SK-N-MC (cell line): ENCODE data around the gene CCDC167.

Experiments used
- DNase-seq: peaks from one replicate; pipeline ENCODE4 v3.0.0-alpha.2; 2011; ENCODE audit warnings: low read depth, low spot score
- H3K27ac ChIP-seq: fragments of 200-600 bp; sonication (generic); 2 replicates; pipeline ENCODE4 v1.5.1; 2016; ENCODE audit warnings: mixed run types
- H3K36me3 ChIP-seq: fragments of 200-600 bp; sonication (generic); 2 replicates; pipeline ENCODE4 v1.6.1; 2017; ENCODE audit warnings: antibody characterized with exemption, low read length, mixed read lengths; ENCODE audit not compliant: insufficient read depth
- H3K4me3 ChIP-seq: fragments of 200-600 bp; sonication (generic); 2 replicates; pipeline ENCODE4 v1.5.1; 2016
- H3K9ac ChIP-seq: fragments of 200-600 bp; sonication (generic); 2 replicates; pipeline ENCODE4 v1.8.0; 2017; ENCODE audit warnings: mixed run types, mixed read lengths; ENCODE audit not compliant: insufficient read length
- H3K9me3 ChIP-seq: fragments of 200-600 bp; sonication (generic); 2 replicates; pipeline ENCODE4 v1.6.1; 2017; ENCODE audit warnings: low read depth, mild to moderate bottlenecking, antibody characterized with exemption, low read length, moderate library complexity, mixed read lengths
- EZH2 ChIP-seq: fragments of 200-600 bp; sonication (generic); IDR thresholded peaks from one replicate; pipeline ENCODE4 v1.6.1; 2017; ENCODE audit warnings: antibody characterized with exemption
- FOXP2 ChIP-seq: optimal IDR thresholded peaks from 2 replicates; pipeline ENCODE3; 2011; ENCODE audit warnings: mild to moderate bottlenecking, moderate library complexity; ENCODE audit not compliant: insufficient read depth; ENCODE audit errors: extremely low read length, control extremely low read depth
- POLR2AphosphoS5 ChIP-seq: IDR thresholded peaks from 2 replicates; pipeline ENCODE4 v1.6.1; 2012; ENCODE audit warnings: mild to moderate bottlenecking, low read depth, low read length, borderline replicate concordance

Gene CCDC167

GRCh38 chr6:37524025-37524969, 24.6 kb upstream of the CCDC167 start:
- Histone ChIP-seq H3K36me3 (no peaks in the 10 kb centered on the region), H3K27ac (no peak overlapping the region), H3K4me3 (no peak overlapping the region), H3K9ac (no peak overlapping the region), H3K9me3 (no peaks in the 10 kb centered on the region)
- DNase-seq, result no peak
- no peak for TF ChIP-seq FOXP2
- no peak for TF ChIP-seq POLR2AphosphoS5
- no peak for TF ChIP-seq EZH2

DNA sequence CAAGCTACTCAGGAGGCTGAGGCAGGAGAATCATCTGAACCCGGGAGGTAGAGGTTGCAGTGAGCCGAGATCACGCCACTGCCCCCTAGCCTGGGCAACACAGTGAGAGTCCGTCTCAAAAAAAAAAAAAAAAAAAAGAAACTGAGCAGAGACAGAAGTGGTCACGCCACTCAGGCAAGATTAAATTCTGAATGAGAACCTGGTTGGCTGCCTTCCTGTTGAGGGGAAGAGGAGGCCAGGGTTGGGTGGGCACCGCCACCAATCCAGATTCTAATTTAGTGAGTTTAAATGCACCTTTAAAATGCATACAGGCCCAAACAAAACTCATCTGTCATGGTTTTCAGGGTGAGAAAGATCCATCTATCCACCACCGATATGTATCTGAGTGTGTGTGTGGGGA, 23.7 kb upstream of the CCDC167 start:
- TF ChIP-seq FOXP2 (no peak), POLR2AphosphoS5 (no peak), EZH2 (no peak)
- Histone ChIP-seq H3K36me3 (no peaks in the 10 kb centered on the region), H3K4me3 (no peak overlapping the region), H3K9ac (no peak overlapping the region), H3K27ac (no peak overlapping the region), H3K9me3 (no peaks in the 10 kb centered on the region)
- no peak for DNase-seq

DNA sequence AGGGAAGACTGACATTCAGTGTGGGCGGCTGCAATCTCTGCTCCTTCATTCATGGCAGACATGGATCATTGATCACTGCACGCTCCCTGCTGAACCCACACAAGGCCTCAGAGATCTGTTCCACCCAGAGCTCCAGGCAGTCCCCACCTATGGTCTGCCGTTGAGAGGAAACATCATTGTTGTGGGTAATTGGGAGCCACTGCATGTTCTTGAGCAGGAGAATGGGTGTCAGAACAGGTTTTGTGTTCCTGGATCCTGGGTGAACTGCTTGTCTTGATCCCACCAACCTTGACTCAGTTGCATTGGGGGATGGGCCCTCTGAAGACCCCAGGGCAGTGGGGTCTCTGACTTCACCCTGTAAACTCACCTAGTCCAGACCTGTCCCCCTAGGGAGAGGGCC, 23.1 kb upstream of the CCDC167 start:
- Histone ChIP-seq H3K9me3 (no peaks in the 10 kb centered on the region), H3K9ac (no peak overlapping the region), H3K27ac (no peak overlapping the region), H3K4me3 (no peak overlapping the region), H3K36me3 (no peaks in the 10 kb centered on the region)
- TF ChIP-seq POLR2AphosphoS5 (no peak), EZH2 (no peak), FOXP2 (no peak)
- no peak for DNase-seq

DNA sequence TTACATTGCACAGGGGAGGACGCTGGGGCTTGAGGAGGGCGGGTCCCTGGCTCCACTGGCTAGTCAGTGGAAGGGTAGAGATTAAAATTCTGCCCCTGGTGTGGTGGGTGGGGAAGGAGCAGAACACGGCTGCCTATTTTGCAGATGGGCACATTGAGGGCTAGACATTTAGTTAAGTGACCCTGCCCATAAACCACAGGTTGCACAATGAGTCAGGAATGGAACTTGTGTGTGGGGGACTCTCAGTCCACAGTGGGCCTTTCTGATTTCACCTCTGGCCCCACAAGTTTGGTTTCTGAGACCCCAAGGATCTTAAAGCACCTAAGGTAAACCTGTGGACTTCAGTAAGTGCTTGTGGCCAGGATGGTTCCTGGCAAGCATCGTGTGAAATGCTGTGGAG, 22.0 kb upstream of the CCDC167 start:
- H3K36me3 ChIP-seq, result no peaks in the 10 kb centered on the region
- no peak for DNase-seq
- no peaks in the 10 kb centered on the region for H3K9me3 ChIP-seq
- H3K9ac ChIP-seq, result no peak overlapping the region
- no peak overlapping the region for H3K27ac ChIP-seq
- H3K4me3 ChIP-seq, result no peak overlapping the region
- TF ChIP-seq EZH2 (no peak), FOXP2 (no peak), POLR2AphosphoS5 (no peak)

DNA sequence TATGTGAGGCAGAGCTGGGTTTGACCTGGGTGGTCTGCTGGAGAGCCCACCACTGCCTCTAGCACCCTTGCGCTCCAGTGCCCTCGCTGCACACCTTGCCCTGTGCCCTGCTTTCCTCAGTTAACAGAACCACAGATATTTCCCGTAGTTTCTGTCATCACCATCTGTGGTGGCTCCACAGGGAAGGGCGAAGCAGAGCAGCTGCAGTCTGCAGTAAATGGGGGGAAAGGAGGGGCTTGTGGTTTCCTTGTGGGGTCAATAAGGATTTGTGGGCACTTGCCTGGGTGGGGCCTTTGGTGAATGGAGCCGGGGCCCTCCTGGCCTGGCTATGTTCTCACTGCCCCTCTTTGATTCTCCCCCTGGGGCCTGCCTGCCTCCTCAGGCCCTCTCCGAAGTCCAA, 21.2 kb upstream of the CCDC167 start:
- H3K9ac ChIP-seq, result no peak overlapping the region
- no peak for DNase-seq
- TF ChIP-seq FOXP2 (no peak), POLR2AphosphoS5 (no peak), EZH2 (no peak)

DNA sequence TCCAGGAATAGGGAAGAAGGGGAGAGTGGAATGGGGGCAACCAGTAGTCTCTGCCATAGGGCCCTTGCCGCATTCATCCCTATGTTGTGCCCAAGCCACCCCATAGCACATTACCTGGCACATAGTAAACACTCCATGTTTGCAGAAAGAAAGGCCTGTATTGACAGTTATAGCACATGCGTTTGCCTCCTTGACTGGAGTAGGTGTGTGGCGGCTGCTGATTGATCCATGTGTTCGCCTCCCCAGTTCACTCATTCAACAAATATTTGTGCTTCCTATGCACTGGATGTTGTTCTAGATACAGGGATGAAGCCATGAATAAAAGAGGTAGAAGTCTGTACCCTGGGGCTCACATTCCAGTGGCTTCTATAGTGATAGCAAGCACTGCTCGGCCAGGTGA, 19.8 kb upstream of the CCDC167 start:
- TF ChIP-seq FOXP2 (no peak), EZH2 (no peak), POLR2AphosphoS5 (no peak)
- no peaks in the 10 kb centered on the region for H3K36me3 ChIP-seq
- DNase-seq, result no peak
- H3K27ac ChIP-seq, result no peak overlapping the region
- no peaks in the 10 kb centered on the region for H3K9me3 ChIP-seq
- H3K4me3 ChIP-seq, result no peak overlapping the region
- H3K9ac ChIP-seq, result no peak overlapping the region

More for the DNA sequence above, 21.2 kb upstream of the CCDC167 start:
- H3K4me3 ChIP-seq, result no peak overlapping the region
- H3K27ac ChIP-seq, result no peak overlapping the region
- H3K36me3 ChIP-seq, result no peaks in the 10 kb centered on the region
- H3K9me3 ChIP-seq, result no peaks in the 10 kb centered on the region

DNA sequence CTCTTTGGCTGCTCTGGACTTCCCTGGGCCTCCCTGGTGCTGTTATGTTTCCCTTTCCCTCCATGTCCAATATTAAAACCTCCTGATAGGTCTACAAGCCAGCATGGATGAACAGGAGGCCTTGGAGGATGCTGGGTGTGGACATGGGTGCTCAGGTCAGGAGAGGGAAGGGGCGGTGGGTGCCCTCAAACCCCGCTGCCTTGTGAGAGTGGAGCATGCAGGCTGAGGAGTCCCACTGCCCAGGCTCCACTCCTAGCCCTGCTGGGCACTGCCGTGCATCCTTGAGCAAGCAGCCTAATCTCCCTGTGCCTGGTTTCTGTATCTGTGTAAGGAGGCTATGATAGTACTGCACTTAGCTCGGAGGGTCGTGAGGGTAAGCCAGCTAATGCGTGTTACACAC, 18.4 kb upstream of the CCDC167 start:
- H3K27ac ChIP-seq, result no peak overlapping the region
- no peak overlapping the region for H3K9ac ChIP-seq
- H3K4me3 ChIP-seq, result no peak overlapping the region
- H3K9me3 ChIP-seq, result no peaks in the 10 kb centered on the region
- no peaks in the 10 kb centered on the region for H3K36me3 ChIP-seq
- DNase-seq, result no peak
- no peak for TF ChIP-seq EZH2
- no peak for TF ChIP-seq FOXP2
- no peak for TF ChIP-seq POLR2AphosphoS5

DNA sequence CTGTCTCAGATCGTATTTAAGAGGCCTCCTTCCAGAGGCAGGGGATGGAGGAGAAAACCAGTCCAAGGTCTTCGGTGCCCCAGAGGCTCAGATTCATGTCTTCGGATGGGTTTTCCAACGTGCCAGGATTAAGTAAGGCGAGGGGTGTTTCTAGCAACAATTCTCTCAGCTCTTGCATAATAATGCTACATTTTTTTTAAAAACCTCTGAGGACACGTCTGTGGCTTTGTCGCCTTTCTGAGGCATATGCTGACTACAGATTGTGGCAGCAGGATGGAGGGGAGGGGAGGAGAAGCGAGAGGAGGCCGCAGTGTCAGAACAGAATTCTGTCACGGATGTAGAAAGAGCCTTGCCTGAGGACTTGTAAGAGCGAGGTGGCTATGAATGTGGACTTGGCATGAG, 17.7 kb upstream of the CCDC167 start:
- no peak for DNase-seq

GRCh38 chr6:37516920-37517405, 17.3 kb upstream of the CCDC167 start:
- Histone ChIP-seq H3K27ac (no peak overlapping the region), H3K9ac (no peak overlapping the region)

More for the DNA sequence above, 17.7 kb upstream of the CCDC167 start:
- no peaks in the 10 kb centered on the region for H3K9me3 ChIP-seq
- H3K4me3 ChIP-seq, result no peak overlapping the region
- H3K27ac ChIP-seq, result no peak overlapping the region
- TF ChIP-seq POLR2AphosphoS5 (no peak), EZH2 (no peak), FOXP2 (no peak)
- H3K9ac ChIP-seq, result no peak overlapping the region
- no peaks in the 10 kb centered on the region for H3K36me3 ChIP-seq

More at GRCh38 chr6:37516920-37517405, 17.3 kb upstream of the CCDC167 start:
- TF ChIP-seq FOXP2 (no peak), POLR2AphosphoS5 (no peak), EZH2 (no peak)
- no peaks in the 10 kb centered on the region for H3K36me3 ChIP-seq
- DNase-seq, result no peak
- no peaks in the 10 kb centered on the region for H3K9me3 ChIP-seq
- no peak overlapping the region for H3K4me3 ChIP-seq
